Measurements from ENCODE around the gene ELOVL5.

DNA sequence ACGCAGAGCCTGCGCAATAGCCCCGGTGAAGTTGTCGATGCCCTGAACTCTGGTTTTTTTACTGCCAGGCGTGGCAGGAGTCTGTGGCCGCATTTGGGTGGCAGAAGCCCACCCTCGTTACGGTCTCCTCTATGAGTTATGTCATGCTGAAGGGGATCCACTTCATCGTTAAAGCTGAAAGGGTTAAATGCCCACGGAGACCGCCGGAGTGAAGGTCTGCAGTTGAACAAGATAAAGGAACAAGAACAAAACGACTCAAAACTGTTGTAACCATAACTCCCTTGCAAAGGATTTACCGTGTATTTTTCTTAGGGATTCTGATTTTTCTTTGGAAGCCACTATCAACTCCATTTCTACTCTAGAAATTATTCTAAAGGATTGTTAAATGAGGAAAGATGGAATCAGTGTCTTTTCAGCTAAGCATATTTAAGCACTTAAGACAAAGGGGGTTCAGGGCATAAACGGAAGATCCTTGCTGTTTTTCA, 501 bp upstream of the ELOVL5 start:
- no peak for TF ChIP-seq POLR2A (IDR thresholded peaks at IDR 0.05; ENCODE audit: low read depth)
- TF ChIP-seq, protein P1, sequence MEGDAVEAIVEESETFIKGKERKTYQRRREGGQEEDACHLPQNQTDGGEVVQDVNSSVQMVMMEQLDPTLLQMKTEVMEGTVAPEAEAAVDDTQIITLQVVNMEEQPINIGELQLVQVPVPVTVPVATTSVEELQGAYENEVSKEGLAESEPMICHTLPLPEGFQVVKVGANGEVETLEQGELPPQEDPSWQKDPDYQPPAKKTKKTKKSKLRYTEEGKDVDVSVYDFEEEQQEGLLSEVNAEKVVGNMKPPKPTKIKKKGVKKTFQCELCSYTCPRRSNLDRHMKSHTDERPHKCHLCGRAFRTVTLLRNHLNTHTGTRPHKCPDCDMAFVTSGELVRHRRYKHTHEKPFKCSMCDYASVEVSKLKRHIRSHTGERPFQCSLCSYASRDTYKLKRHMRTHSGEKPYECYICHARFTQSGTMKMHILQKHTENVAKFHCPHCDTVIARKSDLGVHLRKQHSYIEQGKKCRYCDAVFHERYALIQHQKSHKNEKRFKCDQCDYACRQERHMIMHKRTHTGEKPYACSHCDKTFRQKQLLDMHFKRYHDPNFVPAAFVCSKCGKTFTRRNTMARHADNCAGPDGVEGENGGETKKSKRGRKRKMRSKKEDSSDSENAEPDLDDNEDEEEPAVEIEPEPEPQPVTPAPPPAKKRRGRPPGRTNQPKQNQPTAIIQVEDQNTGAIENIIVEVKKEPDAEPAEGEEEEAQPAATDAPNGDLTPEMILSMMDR (IDR thresholded peaks at IDR 0.05): no peak

Measured in esophagus muscularis mucosa (tissue), 3 donors.